Cardiac ventricle fibroblast (primary cell): ENCODE data around the gene STK38L. TPM values are rescaled to one million over a fixed set of nuclear protein-coding genes. Genes with fewer than 3 reads are reported as not detected.

Source experiments
- total RNA-seq: library from RNA; depleted of rRNA; stranded (reverse); fragments of >200 nt; gene quantifications from 2 replicates; pipeline ENCODE4 v1.2.3, GENCODE V29; 2015

The STK38L gene
- 7.6 and 12.4 TPM in 2 replicates for total RNA-seq

DNA sequence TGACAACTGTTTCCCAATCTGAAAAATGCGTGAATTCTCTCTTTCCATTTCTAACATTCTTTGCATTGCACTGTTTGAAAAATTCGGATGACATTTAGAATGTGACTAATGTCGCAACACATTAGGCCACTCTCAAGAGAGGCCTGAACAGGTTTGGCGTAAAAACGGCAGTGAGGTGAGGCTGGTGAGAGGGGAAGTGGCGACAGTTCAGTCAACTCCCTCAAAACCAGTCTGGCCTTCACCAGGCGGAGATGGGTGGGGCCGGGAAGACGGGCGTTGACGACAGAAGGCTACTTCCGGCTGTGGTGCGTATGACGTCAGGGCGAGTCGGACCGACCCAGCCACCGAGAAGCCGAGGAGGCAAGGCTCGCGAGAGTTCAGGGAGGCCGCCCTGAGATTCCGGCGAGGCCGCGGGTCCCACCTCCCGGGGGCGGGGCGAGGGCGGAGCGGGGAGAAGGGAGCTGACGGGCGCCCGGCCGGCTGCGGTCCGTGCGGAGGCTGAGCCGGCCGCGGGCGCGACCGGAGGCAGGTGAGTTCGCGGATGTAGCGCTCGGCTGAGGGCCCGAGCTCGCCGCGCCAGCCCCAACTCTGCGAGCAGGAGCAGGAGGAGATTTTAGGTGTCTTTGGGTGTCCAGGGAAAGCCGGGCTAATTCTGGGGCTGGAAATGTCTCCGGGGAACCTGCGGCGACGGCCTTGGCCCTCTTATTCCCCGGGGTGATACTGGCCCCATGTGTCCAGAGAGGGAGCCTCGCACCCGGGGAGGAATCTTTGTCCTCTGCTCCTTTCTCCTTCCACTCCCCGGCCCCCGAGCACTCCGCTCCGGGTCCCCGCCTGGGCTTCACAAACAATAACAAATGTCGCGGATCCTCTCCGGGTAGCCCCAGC is at the start of gene STK38L:
Gene STK38L, plus strand, starts transcription at position 483 of the 885 bp plus-strand sequence. CDS start 53,435 bp downstream, outside the sequence.

DNA sequence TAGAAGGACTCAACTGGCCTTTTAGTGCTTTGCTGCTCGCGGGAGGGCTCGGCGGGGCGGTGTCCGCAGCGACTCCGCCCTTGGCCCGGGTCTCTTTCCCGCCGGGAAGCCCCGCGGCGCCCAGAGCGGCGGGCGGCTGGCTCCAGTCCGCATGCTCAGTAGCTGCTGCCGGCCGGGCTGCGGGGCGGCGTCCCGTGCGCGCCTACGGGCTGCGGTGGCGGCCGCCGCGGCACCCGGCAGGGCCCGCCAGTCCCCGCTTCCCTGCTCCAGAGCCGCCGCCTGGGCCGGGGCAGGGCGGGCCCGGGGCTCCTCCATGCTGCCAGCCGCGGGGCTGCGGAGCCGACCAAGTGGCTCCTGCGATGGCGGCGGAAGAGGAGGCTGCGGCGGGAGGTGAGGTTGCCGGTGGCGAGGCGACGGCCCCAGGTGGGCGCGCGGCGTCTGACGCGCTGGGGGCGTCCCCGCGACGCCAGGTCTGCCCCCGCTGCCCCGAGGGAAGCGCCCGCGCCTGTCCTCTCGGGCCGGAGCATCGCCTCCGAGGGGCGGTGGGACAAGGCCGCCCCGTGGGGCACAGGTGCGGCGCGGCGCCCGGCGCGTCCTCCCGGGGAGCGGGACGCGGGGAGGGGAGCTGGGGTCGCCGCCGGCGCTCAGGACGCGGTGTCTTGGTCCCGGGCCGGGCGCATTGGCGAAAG is 88.8 kb downstream of the STK38L start, which contains the start of gene BMAL2:
Gene BMAL2, plus strand, starts transcription at position 123 of the 689 bp plus-strand sequence. Its CDS starts 237 bp downstream, at position 360.

Other genes starting within 250 kb of the STK38L start
- 16.3 and 32.6 TPM in 2 replicates for gene TM7SF3, start 229.9 kb upstream of the STK38L start, total RNA-seq
- 27.6 and 42.6 TPM in 2 replicates for gene MED21, start 221.7 kb upstream of the STK38L start, total RNA-seq
- gene C12orf71, start 161.7 kb upstream of the STK38L start, total RNA-seq, result not detected in 2 replicates
- 0.83 and 0.94 TPM in 2 replicates for gene BMAL2, start 88.5 kb downstream of the STK38L start, total RNA-seq
- gene SMCO2, start 202.4 kb downstream of the STK38L start, total RNA-seq, result not detected in 2 replicates